GM20000 (cell line): ENCODE results near the gene TACR2.

Experiments
- DNase-seq: peaks from one replicate; pipeline ENCODE4 v3.0.0; 2012; ENCODE audit warnings: low spot score
- TF ChIP-seq, protein P1 (sequence below): IDR thresholded peaks from 2 replicates; pipeline ENCODE4 v1.5.1; 2012; ENCODE audit warnings: mild to moderate bottlenecking, control low read depth; ENCODE audit errors: extremely low read depth, missing control alignments

The TACR2 gene

DNA sequence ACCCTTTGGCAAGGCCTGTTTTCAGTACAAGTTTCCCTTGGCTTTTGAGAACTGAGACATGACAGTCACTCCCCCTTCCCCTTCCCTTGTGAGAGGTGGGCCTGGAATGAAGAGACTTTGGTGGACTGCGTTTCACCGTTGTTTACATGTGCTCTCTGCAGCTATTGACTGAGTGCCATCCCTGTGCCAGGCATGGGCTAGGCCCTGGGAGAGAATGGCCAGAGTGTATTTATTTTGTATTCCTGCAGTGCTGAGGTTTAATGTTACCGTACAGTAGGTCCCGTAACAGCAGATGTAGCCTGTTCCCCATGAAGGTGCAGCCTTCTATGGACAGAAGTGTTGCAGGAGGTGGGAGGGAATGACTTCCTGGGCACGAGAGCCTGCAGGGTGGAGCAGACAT lies 50.0 kb downstream of the TACR2 start:
- TF ChIP-seq, protein P1, sequence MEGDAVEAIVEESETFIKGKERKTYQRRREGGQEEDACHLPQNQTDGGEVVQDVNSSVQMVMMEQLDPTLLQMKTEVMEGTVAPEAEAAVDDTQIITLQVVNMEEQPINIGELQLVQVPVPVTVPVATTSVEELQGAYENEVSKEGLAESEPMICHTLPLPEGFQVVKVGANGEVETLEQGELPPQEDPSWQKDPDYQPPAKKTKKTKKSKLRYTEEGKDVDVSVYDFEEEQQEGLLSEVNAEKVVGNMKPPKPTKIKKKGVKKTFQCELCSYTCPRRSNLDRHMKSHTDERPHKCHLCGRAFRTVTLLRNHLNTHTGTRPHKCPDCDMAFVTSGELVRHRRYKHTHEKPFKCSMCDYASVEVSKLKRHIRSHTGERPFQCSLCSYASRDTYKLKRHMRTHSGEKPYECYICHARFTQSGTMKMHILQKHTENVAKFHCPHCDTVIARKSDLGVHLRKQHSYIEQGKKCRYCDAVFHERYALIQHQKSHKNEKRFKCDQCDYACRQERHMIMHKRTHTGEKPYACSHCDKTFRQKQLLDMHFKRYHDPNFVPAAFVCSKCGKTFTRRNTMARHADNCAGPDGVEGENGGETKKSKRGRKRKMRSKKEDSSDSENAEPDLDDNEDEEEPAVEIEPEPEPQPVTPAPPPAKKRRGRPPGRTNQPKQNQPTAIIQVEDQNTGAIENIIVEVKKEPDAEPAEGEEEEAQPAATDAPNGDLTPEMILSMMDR, result no peak
- no peak for DNase-seq

DNA sequence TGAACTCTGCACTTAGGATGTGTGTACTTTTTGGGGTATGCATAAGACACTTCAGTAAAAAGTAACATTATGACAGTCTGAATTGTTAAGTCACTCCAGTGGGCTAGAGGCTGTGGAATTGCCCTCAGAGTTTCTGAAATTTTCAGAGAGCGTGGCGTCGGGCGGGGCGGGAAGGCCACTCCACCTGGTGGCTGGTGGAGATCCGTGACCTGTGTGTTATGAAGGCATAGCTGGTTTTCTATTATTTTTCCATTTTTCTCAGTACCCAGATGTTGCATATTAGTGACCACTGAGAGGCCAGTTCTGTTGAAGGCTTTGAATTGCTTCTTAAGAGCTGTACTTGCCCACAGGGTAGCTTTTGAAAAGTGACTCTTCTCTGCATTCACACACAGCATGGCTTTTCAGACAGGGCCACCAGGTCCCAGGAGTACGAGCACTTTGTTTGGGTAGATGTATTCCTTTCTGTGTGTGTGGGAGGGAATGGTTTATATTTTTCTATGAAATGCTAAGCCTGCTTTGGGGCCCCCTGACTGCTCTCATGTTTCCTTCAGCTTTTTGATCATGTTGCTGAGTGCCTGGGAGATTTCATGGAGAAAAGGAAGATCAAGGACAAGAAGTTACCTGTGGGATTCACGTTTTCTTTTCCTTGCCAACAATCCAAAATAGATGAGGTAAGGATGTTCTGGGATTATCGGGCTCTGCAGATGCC lies 52.3 kb downstream of the TACR2 start:
- DNase-seq, result no peak

GRCh38 chr10:69363666-69364065 lies 53.1 kb downstream of the TACR2 start:
- TF ChIP-seq, protein P1, result no peak
- no peak for DNase-seq

More for the DNA sequence above, 52.3 kb downstream of the TACR2 start:
- TF ChIP-seq, protein P1, result no peak

- DNase-seq, result no peak
- TF ChIP-seq, protein P1, result no peak
Measured at GRCh38 chr10:69362471-69362954, 54.2 kb downstream of the TACR2 start.

GRCh38 chr10:69361303-69361614 lies 55.5 kb downstream of the TACR2 start:
- TF ChIP-seq, protein P1, result no peak
- DNase-seq, result no peak

DNA sequence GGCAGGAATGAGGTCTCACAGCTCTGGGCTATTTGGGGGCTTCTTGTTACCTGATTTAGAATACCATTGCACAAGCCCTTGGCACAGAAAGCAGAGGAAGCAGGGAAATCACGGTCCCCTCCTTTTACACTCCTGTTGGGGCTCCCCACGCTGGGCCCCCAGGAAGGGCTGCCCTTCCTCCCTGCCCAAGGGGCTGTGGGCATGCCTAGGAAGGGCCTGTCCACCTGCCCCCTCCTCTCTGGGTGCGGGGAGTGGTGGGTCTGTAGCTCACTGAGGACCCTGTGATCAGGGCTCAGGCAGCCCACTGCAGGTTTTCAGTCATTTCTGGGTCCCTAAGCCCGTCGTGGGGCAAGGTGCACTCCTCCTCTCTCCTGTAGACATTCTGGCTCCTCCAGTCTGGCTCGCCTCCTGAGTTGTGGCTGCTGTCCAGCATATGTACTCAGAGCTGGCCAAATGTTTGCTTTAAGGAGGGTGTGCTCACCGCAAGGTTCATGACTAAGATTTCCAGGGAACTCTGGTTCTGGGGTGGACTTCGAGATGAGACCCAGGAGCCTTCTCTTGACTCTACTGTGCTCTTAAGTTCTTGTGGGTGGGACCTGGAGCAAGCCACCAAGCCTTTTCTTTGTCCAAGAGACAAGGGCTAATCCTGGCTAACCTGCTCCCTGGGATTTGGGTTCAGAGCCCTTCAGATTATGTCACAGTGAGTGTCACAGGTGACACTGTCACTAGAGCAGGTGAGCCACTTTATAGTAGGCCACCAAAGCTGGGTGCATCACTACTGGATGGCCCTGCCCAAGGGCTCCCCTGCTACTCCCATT lies 56.0 kb downstream of the TACR2 start:
- TF ChIP-seq, protein P1, result no peak
- DNase-seq, result no peak

- DNase-seq, result no peak
Measured at GRCh38 chr10:69359594-69359993, 57.1 kb downstream of the TACR2 start.

More at GRCh38 chr10:69359594-69359993, 57.1 kb downstream of the TACR2 start:
- TF ChIP-seq, protein P1, result no peak
